SHP77 (cell line): ENCODE results near the gene MAGEA3.
"Not testable (repeated sequence)": the region's sequence is repeated elsewhere in the genome, so short reads cannot be mapped to it uniquely, and the experiment has no call there.

Experiments used
- DNase-seq, 2 experiments: peaks; one replicate each; lab custom pipeline; 2025; lab: John Stamatoyannopoulos, UW

The MAGEA3 gene, protein sequence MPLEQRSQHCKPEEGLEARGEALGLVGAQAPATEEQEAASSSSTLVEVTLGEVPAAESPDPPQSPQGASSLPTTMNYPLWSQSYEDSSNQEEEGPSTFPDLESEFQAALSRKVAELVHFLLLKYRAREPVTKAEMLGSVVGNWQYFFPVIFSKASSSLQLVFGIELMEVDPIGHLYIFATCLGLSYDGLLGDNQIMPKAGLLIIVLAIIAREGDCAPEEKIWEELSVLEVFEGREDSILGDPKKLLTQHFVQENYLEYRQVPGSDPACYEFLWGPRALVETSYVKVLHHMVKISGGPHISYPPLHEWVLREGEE

DNA sequence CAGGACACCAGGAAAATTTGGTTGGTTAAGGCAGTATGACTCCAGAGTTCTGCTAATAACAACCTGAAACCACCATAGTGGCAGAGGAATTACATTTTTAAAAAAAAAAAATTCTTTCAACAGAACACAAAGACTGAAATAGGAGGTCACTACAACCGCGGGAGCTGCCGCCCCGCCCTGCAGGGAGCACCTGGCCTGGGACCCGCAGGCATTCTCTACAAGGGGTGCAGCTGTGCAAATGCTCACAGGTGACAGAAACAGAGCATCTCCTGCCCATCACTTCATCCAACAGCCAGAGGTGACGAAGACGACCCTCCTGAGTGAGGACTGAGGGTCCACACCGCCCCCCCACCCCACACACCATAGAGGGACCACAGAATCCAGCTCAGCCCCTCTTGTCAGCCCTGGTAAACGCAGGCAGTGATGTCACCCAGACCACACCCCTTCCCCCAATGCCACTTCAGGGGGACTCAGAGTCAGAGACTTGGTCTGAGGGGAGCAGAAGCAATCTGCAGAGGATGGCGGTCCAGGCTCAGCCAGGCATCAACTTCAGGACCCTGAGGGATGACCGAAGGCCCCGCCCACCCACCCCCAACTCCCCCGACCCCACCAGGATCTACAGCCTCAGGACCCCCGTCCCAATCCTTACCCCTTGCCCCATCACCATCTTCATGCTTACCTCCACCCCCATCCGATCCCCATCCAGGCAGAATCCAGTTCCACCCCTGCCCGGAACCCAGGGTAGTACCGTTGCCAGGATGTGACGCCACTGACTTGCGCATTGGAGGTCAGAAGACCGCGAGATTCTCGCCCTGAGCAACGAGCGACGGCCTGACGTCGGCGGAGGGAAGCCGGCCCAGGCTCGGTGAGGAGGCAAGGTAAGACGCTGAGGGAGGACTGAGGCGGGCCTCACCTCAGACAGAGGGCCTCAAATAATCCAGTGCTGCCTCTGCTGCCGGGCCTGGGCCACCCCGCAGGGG, at the start of gene MAGEA3:
TSS of gene MAGEA3 (plus strand) at position 843 of the 980 bp plus-strand sequence. CDS start 2,039 bp downstream, outside the sequence.
- not testable (repeated sequence) for DNase-seq

DNA sequence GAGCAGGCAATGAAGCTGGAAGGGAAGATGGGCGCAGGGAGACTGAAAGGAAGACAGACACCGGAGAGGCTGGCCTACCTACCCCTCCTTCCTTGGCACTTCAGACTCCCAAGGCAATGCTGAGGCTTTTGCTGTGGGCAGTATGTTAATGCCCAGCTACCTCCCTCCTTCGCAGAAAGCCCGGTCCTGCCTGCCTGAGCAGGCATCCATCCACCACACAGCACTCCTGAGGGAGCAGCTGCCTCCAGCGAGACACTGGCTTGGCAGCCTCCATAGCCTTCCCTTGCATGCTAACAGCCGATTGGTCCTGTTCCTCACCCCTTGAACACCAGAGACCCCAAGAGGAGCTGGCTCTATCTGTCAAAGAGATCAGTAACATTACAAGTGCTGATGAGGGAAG, 46.5 kb upstream of the MAGEA3 start:
- no peak for DNase-seq

DNA sequence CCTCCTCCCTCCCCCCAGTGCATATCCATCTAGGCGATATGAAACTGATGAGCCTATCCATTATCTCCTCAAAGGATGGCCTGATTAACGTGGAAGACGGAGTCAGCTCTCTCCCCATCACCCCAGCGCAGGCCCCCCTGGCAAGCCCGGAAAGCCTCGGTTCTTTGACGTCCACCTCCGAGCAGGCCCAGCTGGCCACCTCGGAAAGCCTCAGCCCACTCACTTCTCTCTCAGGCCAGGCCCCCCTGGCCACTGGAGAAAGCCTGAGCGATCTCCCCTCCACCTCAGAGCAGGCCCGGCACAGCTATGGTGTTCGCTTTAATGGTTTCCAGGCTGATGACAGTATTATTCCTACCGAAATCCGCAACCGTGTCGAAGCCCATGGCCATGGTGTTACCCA, 46.1 kb upstream of the MAGEA3 start:
- no peak for DNase-seq

DNA sequence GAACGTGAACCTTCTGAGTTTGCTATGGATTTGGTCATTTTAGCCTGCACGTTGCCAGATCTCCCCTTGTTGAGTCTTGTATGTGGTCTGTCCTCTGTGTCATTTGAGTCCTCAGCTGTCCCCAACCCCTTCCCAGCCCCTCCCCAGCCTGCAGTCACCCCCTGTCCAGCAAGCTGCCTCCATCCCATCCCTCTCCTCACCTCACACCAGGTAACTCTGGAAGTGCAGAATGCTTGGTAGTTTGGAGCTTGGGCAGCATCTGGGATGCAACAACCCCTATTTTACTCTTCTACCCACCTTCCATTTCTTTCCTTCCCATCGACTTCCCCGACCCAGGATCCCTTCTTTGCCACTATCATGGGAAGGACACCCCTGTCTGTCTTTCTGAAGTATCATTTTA, 42.5 kb upstream of the MAGEA3 start:
- no peak for DNase-seq

DNA sequence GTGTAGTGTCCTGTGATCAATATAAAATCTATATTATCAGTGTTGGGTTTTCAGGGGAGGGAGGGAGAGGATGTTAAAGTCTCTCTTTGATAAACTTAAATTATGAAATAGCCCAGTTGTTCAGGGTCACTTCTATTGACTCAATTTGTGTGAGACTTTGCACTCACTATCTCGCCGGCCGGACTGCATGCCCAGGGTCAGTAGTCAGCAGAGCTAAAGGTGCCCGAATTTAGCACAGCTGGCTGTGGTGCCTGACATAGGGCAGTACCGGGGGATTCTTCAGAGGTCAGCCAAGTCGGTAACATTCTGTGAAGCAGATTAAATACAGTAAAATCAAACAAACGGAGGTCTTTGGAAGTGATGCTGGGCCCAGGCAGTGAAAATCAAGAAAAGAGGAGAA, 41.7 kb upstream of the MAGEA3 start:
- no peak for DNase-seq

DNA sequence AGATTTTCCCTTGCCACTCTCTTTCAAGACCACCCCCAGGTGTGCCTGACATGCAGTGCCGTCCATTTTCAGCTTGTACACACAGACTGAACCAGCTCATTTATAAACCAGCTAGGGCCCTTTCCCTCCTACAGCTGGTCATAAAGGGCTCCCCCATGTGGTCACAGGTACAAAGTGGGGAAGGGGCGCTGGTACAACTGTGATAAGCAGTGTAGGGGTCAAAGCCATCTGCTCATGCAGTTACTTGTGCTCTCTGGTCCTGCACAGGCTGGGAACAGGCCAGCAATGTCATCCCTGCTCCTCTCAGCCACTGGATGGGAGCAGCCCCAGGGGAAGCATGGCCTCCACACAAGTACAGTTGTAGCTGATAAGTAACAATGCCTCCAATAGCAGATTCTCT, 40.3 kb upstream of the MAGEA3 start:
- DNase-seq = peak; percentile 0 to 2

DNA sequence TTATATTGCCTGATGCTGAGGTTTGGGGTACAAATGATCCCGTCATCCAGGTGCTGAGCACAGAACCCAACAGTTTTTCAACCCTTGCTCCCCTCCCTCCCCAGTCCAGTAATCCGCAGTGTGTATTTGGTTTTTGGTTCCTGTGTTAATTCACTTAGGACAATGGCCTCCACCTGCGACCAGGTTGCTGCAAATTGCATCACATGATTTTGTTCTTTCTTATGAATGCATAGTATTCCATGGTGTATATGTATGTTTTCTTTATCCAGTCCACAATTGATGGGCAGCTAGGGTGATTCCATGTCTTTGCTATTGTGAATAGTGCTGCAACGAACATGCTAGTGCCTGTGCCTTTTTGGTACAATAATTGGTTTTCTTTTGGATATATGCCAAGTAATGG, 35.5 kb upstream of the MAGEA3 start:
- no peak for DNase-seq

DNA sequence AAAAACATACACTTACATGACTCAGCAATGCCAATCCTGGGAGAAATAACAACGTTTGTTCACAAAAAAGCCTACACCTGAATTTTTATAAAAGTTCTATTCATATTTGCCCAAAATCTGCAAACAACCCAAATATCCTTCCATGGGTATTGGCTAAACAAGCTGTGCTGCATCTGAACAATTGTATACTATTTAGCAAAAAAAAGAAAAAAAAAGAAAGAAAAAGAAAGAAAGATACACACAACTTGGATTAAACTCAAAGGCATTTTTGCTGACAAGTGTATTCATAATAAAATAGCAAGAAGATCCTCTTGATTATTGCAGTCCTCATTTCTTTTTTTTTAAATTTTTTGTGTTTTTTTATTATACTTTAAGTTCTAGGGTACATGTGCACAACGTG, 24.5 kb upstream of the MAGEA3 start:
- DNase-seq = no peak

DNA sequence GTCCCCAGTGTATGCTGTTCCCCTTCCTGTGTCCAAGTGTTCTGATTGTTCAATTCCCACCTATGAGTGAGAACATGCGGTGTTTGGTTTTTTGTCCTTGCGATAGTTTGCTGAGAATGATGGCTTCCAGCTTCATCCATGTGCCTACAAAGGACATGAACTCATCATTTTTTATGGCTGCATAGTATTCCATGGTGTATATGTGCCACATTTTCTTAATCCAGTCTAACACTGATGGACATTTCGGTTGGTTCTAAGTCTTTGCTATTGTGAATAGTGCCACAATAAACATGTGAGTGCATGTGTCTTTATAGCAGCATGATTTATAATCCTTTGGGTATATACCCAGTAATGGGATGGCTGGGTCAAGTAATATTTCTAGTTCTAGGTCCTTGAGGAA, 23.9 kb upstream of the MAGEA3 start:
- not testable (repeated sequence) for DNase-seq

DNA sequence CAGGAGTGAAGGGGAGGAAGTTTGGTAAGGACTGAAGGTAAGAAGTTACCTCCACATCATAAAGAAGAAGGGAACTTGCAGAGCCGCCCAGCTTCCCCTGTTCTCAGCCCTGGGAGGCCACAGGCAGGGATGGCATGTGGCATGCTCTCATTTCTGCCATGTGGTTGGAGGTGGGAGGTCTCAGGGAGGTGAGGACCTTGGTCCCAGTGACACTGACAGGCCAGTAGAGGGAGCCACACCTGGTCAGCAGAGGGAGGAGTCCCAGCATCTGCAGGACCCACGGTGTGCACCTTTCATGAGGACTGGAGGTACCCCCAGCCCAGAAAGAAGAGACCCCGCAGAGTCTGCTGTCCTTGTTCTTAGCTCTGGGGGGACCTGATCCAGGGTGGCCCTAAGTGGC, 17.6 kb upstream of the MAGEA3 start:
- not testable (repeated sequence) for DNase-seq

DNA sequence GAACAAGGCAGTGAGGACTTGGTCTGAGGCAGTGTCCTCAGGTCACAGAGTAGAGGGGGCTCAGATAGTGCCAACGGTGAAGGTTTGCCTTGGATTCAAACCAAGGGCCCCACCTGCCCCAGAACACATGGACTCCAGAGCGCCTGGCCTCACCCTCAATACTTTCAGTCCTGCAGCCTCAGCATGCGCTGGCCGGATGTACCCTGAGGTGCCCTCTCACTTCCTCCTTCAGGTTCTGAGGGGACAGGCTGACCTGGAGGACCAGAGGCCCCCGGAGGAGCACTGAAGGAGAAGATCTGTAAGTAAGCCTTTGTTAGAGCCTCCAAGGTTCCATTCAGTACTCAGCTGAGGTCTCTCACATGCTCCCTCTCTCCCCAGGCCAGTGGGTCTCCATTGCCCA, 1.8 kb downstream of the MAGEA3 start:
- not testable (repeated sequence) for DNase-seq

DNA sequence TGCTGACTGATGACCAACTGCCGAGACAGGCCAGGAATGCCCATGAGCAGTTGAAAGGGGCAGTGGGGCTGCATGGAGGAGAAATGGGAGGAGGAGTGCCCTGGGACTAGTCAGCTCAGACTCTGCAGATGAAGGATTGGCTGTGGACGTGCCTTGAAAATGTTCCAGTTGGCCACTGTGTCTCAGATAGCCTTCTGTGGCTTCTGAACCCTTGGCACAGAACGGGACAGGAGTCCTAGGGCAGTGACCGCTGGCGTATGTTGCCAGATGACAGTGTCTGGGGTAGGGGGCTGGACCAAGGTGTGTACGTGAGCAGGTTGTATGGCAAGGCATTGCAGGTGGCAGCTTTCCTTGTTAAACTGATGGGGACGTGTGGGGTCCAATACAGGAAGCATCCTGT, 7.9 kb downstream of the MAGEA3 start:
- DNase-seq = not testable (repeated sequence)

DNA sequence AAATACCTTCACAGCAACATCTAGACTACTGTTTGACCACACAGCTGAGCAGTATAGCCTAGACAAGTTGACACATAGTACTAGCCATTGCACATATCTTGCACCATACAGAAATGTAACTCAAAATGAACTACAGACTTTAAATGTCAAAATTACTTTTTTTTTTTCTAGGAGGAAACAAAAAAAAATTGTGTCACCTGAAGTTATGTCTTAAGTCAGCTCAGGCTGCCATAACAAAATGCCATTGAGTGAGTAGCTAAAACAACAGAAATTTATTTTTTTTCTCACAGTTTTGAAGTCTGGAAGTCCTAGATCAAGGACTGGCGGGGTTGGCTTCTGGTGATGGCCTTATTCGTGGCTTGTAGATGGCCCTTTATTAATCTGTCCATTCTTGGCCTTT, 10.6 kb downstream of the MAGEA3 start, which contains the start of gene CSAG2:
TSS of gene CSAG2 (minus strand) at position 101 of the 400 bp plus-strand sequence. CDS start 161 bp downstream, outside the sequence.
- DNase-seq = not testable (repeated sequence)

DNA sequence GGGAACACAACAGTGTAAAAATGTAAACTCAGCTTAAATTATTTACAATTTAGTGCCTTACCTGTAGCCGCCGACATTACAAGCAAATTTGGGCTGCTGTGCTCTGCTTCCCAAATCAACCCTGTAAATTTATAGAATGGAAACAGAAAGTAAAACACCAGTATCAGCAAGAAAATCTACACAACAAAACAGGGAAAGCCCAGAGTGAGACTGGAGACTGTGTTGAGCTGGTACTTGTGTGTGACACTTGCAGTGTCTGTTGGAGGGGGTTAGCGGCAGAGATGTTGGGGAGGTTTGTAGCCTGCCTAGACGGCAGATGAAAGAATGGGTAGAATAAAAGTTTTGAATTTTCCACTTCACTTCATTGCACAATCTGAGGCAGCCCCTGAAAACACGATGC, 14.6 kb downstream of the MAGEA3 start:
- not testable (repeated sequence) for DNase-seq

DNA sequence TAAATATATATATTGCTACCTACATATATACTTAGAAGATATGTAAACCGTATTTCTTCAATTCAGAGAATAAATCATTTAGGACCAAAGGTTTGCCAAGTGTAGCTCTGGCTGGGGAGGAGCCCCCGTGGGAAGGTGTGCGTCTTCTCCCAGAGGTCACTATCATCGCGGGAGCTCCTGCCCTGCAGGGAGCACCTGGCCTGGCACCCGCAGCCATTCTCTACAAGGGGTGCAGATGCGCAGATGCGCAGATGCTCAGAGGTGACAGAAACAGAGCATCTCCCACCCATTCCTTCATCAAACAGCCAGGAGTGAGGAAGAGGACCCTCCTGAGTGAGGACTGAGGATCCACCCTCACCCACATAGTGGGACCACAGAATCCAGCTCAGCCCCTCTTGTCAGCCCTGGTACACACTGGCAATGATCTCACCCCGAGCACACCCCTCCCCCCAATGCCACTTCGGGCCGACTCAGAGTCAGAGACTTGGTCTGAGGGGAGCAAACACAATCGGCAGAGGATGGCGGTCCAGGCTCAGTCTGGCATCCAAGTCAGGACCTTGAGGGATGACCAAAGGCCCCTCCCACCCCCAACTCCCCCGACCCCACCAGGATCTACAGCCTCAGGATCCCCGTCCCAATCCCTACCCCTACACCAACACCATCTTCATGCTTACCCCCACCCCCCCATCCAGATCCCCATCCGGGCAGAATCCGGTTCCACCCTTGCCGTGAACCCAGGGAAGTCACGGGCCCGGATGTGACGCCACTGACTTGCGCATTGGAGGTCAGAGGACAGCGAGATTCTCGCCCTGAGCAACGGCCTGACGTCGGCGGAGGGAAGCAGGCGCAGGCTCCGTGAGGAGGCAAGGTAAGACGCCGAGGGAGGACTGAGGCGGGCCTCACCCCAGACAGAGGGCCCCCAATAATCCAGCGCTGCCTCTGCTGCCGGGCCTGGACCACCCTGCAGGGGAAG, 15.5 kb downstream of the MAGEA3 start, which contains the start of gene MAGEA2B:
TSS of gene MAGEA2B (plus strand) at position 814 of the 973 bp plus-strand sequence. CDS start 2,479 bp downstream, outside the sequence.
- not testable (repeated sequence) for DNase-seq

DNA sequence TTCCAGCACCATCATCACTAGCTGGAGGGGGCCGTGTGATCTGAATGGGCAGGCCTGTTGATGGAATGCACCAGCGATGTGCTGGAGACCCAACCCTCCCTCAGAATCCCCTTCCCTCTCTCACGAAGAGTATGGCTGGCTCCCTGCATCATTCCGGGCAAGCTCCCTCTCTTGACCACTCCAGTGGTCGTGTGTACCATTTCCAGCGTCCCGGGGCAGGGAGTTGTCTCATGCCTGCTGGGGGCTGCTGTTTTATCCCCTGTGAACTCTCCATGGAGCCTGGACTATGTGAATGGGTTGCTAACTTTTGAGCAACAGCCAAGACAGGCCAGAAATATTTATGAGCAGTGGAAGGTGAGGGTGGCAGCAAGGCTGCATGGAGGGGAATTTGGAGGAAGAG, 26.8 kb downstream of the MAGEA3 start:
- no peak for DNase-seq

DNA sequence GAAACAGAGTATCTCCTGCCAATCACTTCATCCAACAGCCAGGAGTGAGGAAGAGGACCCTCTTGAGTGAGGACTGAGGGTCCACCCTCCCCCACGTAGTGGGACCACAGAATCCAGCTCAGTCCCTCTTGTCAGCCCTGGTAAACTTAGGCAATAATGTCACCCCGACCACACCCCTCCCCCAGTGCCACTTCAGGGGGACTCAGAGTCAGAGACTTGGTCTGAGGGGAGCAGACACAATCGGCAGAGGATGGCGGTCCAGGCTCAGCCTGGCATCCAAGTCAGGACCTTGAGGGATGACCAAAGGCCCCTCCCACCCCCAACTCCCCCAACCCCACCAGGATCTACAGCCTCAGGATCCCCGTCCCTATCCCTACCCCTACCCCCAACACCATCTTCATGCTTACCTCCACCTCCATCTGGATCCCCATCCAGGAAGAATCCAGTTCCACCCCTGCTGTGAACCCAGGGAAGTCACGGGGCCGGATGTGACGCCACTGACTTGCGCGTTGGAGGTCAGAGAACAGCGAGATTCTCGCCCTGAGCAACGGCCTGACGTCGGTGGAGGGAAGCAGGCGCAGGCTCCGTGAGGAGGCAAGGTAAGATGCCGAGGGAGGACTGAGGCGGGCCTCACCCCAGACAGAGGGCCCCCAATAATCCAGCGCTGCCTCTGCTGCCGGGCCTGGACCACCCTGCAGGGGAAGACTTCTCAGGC, 34.8 kb downstream of the MAGEA3 start, which contains the start of the genes CSAG1 and MAGEA12:
TSS of gene CSAG1 (minus strand) at position 461 of the 715 bp plus-strand sequence. CDS start 1,261 bp downstream, outside the sequence.
TSS of gene MAGEA12 (plus strand) at position 497 of the 715 bp plus-strand sequence. CDS start 2,405 bp downstream, outside the sequence.
- peak; percentile 74 to 85 for DNase-seq

DNA sequence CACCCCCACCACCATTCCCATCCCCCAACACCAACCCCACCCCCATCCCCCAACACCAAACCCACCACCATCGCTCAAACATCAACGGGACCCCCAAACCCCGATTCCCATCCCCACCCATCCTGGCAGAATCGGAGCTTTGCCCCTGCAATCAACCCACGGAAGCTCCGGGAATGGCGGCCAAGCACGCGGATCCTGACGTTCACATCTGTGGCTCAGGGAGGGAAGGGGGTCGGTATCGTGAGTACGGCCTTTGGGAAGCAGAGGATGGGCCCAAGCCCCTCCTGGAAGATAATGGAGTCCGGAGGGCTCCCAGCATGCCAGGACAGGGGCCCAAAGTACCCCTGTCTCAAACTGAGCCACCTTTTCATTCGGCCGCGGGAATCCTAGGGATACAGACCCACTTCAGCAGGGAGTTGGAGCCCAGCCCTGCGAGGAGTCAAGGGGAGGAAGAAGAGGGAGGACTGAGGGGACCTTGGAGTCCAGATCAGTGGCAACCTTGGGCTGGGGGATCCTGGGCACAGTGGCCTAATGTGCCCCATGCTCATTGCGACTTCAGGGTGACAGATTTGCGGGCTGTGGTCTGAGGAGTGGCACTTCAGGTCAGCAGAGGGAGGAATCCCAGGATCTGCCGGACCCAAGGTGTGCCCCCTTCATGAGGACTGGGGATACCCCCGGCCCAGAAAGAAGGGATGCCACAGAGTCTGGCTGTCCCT, 35.7 kb downstream of the MAGEA3 start:
- not testable (repeated sequence) for DNase-seq

DNA sequence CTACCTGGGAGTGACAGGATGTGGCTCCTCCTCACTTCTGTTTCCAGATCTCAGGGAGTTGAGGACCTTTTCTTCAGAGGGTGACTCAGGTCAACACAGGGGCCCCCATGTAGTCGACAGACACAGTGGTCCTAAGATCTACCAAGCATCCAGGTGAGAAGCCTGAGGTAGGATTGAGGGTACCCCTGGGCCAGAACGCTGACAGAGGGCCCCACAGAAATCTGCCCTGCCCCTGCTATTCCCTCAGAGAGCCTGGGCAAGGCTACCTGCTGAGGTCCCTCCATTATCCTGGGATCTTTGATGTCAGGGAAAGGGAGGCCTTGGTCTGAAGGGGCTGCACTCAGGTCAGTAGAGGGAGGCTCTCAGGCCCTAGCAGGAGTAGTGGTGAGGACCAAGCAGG, 36.5 kb downstream of the MAGEA3 start:
- DNase-seq = no peak
